Endothelial cell of umbilical vein (primary cell): ENCODE measurements around the gene SIN3A. TPM values are rescaled to one million over a fixed set of nuclear protein-coding genes. Genes with fewer than 3 reads are reported as not detected.
A peak's percentile ranks its signal among the peaks of the same experiment; 100 is the strongest.

Experiments
- BruUV-seq: library from RNA; stranded (reverse); fragments of 400-500 nt; replicated peaks from 2 replicates; lab custom pipeline; 2021; lab: Mats Ljungman, UMichigan
- CTCF ChIA-PET: fragments of 300-600, 350-600 bp; sonication (Branson Sonifier 250); formaldehyde crosslinking; loops from one replicate; lab custom pipeline; 2021; ENCODE audit warnings: antibody characterized with exemption, inconsistent platforms; lab: Charles Lee
- POLR2A ChIA-PET: fragments of 300-600, 350-600 bp; sonication (Branson Sonifier 250); formaldehyde crosslinking; loops from one replicate; lab custom pipeline; 2021; ENCODE audit warnings: antibody characterized with exemption, inconsistent platforms; lab: Charles Lee
- DNase-seq: peaks from one replicate; pipeline ENCODE4 v3.0.0-alpha.2; 2011; ENCODE audit warnings: low read depth, low spot score
- FAIRE-seq: peaks from 2 replicates; lab custom pipeline; 2011; peaks lifted over from hg19 to GRCh38; lab: Jason Lieb, UNC
- H2AFZ ChIP-seq: 2 replicates; pipeline ENCODE4 v1.6.0; 2012; ENCODE audit warnings: low read depth, low read length, control low read depth, inconsistent platforms
- H3K27ac ChIP-seq: 2 replicates; pipeline ENCODE4 v1.5.1; 2011; ENCODE audit warnings: low read depth, mild to moderate bottlenecking, control low read depth, low read length, moderate library complexity; ENCODE audit not compliant: insufficient read depth
- H3K27me3 ChIP-seq, 2 experiments: 2 replicates each; pipeline versions ENCODE4 v1.6.0 to v1.6.1; 2011; ENCODE audit warnings: low read length in 2 of 2, mixed read lengths in 1 of 2; ENCODE audit not compliant: control insufficient read depth in 2 of 2, insufficient read depth in 2 of 2
- H3K36me3 ChIP-seq, 2 experiments: 2 replicates in 1 of 2; 3 replicates in 1 of 2; pipeline ENCODE4 v1.5.1; 2011; ENCODE audit warnings: low read length in 2 of 2, mild to moderate bottlenecking in 1 of 2, moderate library complexity in 1 of 2; ENCODE audit not compliant: control insufficient read depth in 2 of 2, insufficient read depth in 2 of 2; ENCODE audit errors: extremely low read depth in 1 of 2
- H3K4me1 ChIP-seq: 3 replicates; pipeline ENCODE4 v1.5.1; 2011; ENCODE audit warnings: mild to moderate bottlenecking, low read length; ENCODE audit not compliant: control insufficient read depth, insufficient read depth; ENCODE audit errors: extremely low read depth
- H3K4me2 ChIP-seq: 2 replicates; pipeline ENCODE4 v1.6.1; 2011; ENCODE audit warnings: low read length, control low read depth, mixed read lengths; ENCODE audit not compliant: insufficient read depth
- H3K4me3 ChIP-seq, 3 experiments: fragments of 200-600 bp in 1 of 3; sonication (generic), shearing (Covaris generic) in 1 of 3; replicated peaks in 1 of 3; 2 replicates each; pipeline ENCODE4 v1.5.1; 2011 to 2016; ENCODE audit warnings: control low read depth in 3 of 3, low read length in 3 of 3, mild to moderate bottlenecking in 2 of 3, inconsistent platforms in 1 of 3, low read depth in 1 of 3, moderate library complexity in 1 of 3; ENCODE audit not compliant: insufficient read depth in 1 of 3
- H3K79me2 ChIP-seq: 2 replicates; pipeline ENCODE4 v1.6.0; 2012; ENCODE audit warnings: low read length, inconsistent platforms; ENCODE audit not compliant: control insufficient read depth, insufficient read depth
- H3K9ac ChIP-seq: replicated peaks from 2 replicates; pipeline ENCODE3; 2011; ENCODE audit warnings: low read length, control low read depth; ENCODE audit not compliant: insufficient read depth; ENCODE audit errors: extremely low read depth
- H3K9me1 ChIP-seq: replicated peaks from 3 replicates; pipeline ENCODE4 v1.6.0; 2011; ENCODE audit warnings: mild to moderate bottlenecking, low read length; ENCODE audit not compliant: control insufficient read depth, insufficient read depth; ENCODE audit errors: extremely low read depth
- H3K9me3 ChIP-seq: replicated peaks from 2 replicates; pipeline ENCODE4 v1.5.1; 2012; ENCODE audit warnings: low read length, inconsistent platforms; ENCODE audit not compliant: control insufficient read depth, insufficient read depth
- H4K20me1 ChIP-seq: replicated peaks from 2 replicates; pipeline ENCODE3; 2011; ENCODE audit warnings: mild to moderate bottlenecking, low read length; ENCODE audit not compliant: control insufficient read depth, insufficient read depth; ENCODE audit errors: extremely low read depth
- CTCF ChIP-seq, 2 donors: IDR thresholded peaks; 1 replicate in 1 of 2; 2 replicates in 1 of 2; pipeline ENCODE4 v1.5.1; 2011; ENCODE audit warnings: low read length in 2 of 2, mild to moderate bottlenecking in 2 of 2, moderate library complexity in 2 of 2, control low read depth in 1 of 2, inconsistent platforms in 1 of 2, low read depth in 1 of 2; ENCODE audit not compliant: insufficient read depth in 1 of 2; ENCODE audit errors: extremely low read depth in 1 of 2
- EZH2 ChIP-seq: IDR thresholded peaks from 2 replicates; pipeline ENCODE4 v1.6.1; 2012; ENCODE audit warnings: borderline replicate concordance, low read depth, mild to moderate bottlenecking, moderate library complexity, low read length, inconsistent platforms; ENCODE audit not compliant: severe bottlenecking
- FOS ChIP-seq: IDR thresholded peaks from 2 replicates; pipeline ENCODE4 v1.6.1; 2011; ENCODE audit warnings: mild to moderate bottlenecking, low read length, moderate library complexity, borderline replicate concordance; ENCODE audit not compliant: insufficient read depth
- GATA2 ChIP-seq: IDR thresholded peaks from 2 replicates; pipeline ENCODE4 v1.7.0; 2011; ENCODE audit warnings: low read depth, mild to moderate bottlenecking, moderate library complexity, mixed read lengths, low read length; ENCODE audit not compliant: insufficient read length, insufficient read depth
- JUN ChIP-seq: IDR thresholded peaks from 2 replicates; pipeline ENCODE4 v1.6.1; 2011; ENCODE audit warnings: borderline replicate concordance, low read depth; ENCODE audit not compliant: insufficient read length, insufficient read depth
- MYC ChIP-seq: IDR thresholded peaks from one replicate; pipeline ENCODE4 v1.6.1; 2011; ENCODE audit warnings: mild to moderate bottlenecking, low read depth, low read length
- POLR2A ChIP-seq: IDR thresholded peaks from 2 replicates; pipeline ENCODE4 v1.6.1; 2012; ENCODE audit warnings: low read depth, mild to moderate bottlenecking, control low read depth, low read length
- POLR2AphosphoS5 ChIP-seq: IDR thresholded peaks from 2 replicates; pipeline ENCODE4 v1.6.1; 2012; ENCODE audit warnings: low read depth, mild to moderate bottlenecking, control low read depth, low read length, moderate library complexity; ENCODE audit not compliant: insufficient read depth
- dilution Hi-C: fragments of 300-500 bp; cut with MboI; formaldehyde crosslinking; loops from one replicate; pipeline ENCODE4 v1.15.0; 2019; ENCODE audit warnings: low sequenced_read_pairs; ENCODE audit not compliant: extremely low pct_ligation_motif_present
- intact Hi-C: fragments of 100-400 bp; cut with micrococcal nuclease; formaldehyde crosslinking; loops from one replicate; pipeline ENCODE4 v1.10.0; 2022
- polyA plus RNA-seq, 4 experiments: library from polyadenylated mRNA; depleted of rRNA in 3 of 4; stranded (reverse) in 3 of 4; unstranded in 1 of 4; fragments of >200 nt; gene quantifications; 2 replicates each; pipeline versions ENCODE4 v1.2.1 to v1.2.3, GENCODE V29; 2011 to 2012; ENCODE audit warnings: missing spikeins in 1 of 4
- total RNA-seq: library from RNA; stranded (reverse); gene quantifications from 2 replicates; pipeline ENCODE4 v1.2.3, GENCODE V29; 2021
- TF ChIP-seq, protein P1 (sequence below): IDR thresholded peaks from 2 replicates; pipeline ENCODE4 v1.6.1; 2011; ENCODE audit not compliant: insufficient read depth, insufficient read length

The SIN3A gene
- total and polyA plus RNA-seq, 2 donors (not counting 3 experiments of a cell fraction or from before 2014, with no cell fraction given) = 30.6 to 44.5 TPM

- Histone ChIP-seq H3K4me1 (peaks cover 6% of the 10 kb centered on the region), H3K27me3 (no peaks in the 10 kb centered on the region), H3K9ac (no peak overlapping the region), H3K27ac (no peak overlapping the region), H3K36me3 (peaks cover 0 to 57% of the 10 kb centered on the region in 2 experiments), H2AFZ (no peak overlapping the region), H3K9me1 (no peaks in the 10 kb centered on the region), H3K9me3 (no peaks in the 10 kb centered on the region), H3K79me2 (peaks cover 5% of the 10 kb centered on the region), H3K4me3 (no peak overlapping the region), H3K4me2 (no peak overlapping the region), H4K20me1 (no peaks in the 10 kb centered on the region)
- FAIRE-seq = peak; percentile 42
- dilution Hi-C loops (no loop called here), intact Hi-C loops (loop anchor here (10.0 kb wide), 1 partner anchor 442 kb away; no protein-coding TSS in a partner anchor)
- BruUV-seq = no TSS peak
- no peak for DNase-seq
- ChIA-PET CTCF (no interaction called here), POLR2A (interaction anchor here (0.7 kb wide), 1 partner anchor 277 kb away, joined by 3 read pairs; the partner anchor contains the start of gene IMP3)
- TF ChIP-seq POLR2AphosphoS5 = no peak
- TF ChIP-seq FOS = no peak
These were observed 88.7 kb downstream of the SIN3A start for GRCh38 chr15:75362642-75363249.

DNA sequence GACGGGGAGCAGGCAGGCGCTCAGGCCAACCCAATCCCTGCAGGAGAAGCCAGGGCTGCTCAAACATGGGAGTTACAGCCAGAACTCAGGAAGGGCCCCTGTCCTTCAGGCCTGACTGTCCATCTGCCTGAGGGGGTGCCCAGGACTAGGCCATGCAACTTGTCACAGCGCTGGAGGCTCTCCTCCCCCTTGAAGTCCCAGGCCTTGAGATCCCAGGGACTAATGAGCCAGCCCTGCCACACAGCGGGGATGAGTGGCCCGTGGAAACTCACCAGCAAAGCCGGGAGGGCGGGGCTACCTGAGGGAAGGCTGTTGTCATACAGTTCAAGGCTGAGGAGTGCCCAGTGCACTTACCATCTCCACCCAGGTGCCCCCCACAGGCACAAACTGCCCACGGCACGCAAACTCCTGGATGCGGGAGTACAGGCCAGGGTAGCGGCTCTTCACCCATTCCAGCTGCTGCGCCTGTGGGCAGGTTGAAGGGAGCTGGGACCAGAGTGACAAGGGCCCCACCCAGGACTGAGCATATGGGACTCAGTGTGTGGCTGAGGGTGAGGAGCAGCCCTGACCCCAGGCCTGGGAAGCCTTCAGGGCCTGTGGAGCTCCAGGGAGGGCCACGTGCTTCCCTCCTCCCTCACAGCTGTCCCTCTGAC lies 89.4 kb downstream of the SIN3A start:
- CTCF ChIA-PET = no interaction called here

More for the DNA sequence above, 89.4 kb downstream of the SIN3A start:
- Histone ChIP-seq H3K27me3 (no peaks in the 10 kb centered on the region), H2AFZ (no peak overlapping the region), H3K9ac (no peak overlapping the region), H3K4me3 (no peak overlapping the region), H3K9me3 (no peaks in the 10 kb centered on the region), H3K4me1 (no peaks in the 10 kb centered on the region), H3K36me3 (peaks cover 0 to 57% of the 10 kb centered on the region in 2 experiments), H3K9me1 (no peaks in the 10 kb centered on the region), H3K79me2 (no peaks in the 10 kb centered on the region), H4K20me1 (no peaks in the 10 kb centered on the region), H3K4me2 (no peak overlapping the region), H3K27ac (no peak overlapping the region)
- FAIRE-seq (no peak), DNase-seq (no peak)
- intact Hi-C loops = loop anchor here (10.0 kb wide), 1 partner anchor 443 kb away; no protein-coding TSS in a partner anchor
- POLR2A ChIA-PET = interaction anchor here (0.7 kb wide), 1 partner anchor 278 kb away, joined by 3 read pairs; the partner anchor contains the start of gene IMP3
- dilution Hi-C loops = no loop called here
- BruUV-seq = no TSS peak
- TF ChIP-seq, protein P1, sequence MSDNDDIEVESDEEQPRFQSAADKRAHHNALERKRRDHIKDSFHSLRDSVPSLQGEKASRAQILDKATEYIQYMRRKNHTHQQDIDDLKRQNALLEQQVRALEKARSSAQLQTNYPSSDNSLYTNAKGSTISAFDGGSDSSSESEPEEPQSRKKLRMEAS = no peak
- TF ChIP-seq MYC (no peak), CTCF (IDR thresholded peaks at IDR 0.05; ENCODE audit: extremely low read depth in 1 of 2, insufficient read depth in 1 of 2, low read depth in 1 of 2, low read length in 2 of 2) (no peak), POLR2AphosphoS5 (no peak), EZH2 (no peak), JUN (no peak), GATA2 (no peak), FOS (no peak), POLR2A (no peak)
